GF-D8 (cell line): ENCODE data around the gene CDADC1.
"Not testable (repeated sequence)": the region's sequence is repeated elsewhere in the genome, so short reads cannot be mapped to it uniquely, and the experiment has no call there.

Experiments
- DNase-seq: peaks from one replicate; lab custom pipeline; 2025; lab: John Stamatoyannopoulos, UW

The CDADC1 gene

DNA sequence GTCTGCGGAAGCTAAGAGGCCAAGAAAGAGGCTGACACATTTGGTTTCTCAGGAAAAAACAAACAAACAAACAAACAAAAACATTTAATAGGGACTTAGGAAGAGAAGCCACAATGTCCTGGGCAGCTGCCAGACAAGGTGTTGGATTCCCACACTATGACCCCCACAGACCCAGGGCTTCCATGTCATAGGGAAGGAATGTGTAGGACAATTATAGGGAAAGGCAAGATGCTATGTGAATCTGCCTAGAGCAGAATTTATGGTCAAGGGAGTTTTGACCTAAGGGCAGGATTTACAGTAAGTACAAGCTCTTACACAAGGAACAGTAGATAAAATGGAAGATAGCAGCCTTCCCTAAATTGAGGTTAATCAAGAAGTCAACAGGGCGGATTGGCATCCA, 9.1 kb upstream of the CDADC1 start:
- DNase-seq: no peak

- no peak for DNase-seq
Observed at GRCh38 chr13:49240017-49240416, 7.7 kb upstream of the CDADC1 start.

GRCh38 chr13:49241296-49241695, 6.4 kb upstream of the CDADC1 start:
- DNase-seq: no peak

- DNase-seq: no peak
Observed at GRCh38 chr13:49245101-49245500, 2.6 kb upstream of the CDADC1 start.

GRCh38 chr13:49246850-49247642, 679 bp upstream of the CDADC1 start:
- DNase-seq: no peak

- peak; percentile 61 for DNase-seq
Observed at GRCh38 chr13:49248622-49249002, 887 bp downstream of the CDADC1 start.

DNA sequence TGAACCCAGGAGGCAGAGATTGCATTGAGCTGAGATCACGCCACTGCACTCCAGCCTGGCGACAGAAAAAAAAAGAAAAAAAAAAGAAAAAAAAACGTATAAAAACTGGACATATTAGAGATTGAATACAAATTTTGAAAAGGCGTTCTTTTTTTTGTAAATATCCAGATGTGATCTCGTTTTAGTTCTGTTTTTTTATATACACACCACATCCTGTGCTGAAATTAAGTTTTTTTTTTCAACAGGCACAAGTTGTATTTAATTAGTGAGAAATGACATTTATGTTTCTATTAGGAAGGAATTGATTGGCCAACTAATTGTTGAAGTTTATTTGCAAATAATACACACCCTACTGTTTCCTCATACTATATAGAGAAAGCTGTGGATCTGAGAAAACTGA, 3.6 kb downstream of the CDADC1 start:
- no peak for DNase-seq

DNA sequence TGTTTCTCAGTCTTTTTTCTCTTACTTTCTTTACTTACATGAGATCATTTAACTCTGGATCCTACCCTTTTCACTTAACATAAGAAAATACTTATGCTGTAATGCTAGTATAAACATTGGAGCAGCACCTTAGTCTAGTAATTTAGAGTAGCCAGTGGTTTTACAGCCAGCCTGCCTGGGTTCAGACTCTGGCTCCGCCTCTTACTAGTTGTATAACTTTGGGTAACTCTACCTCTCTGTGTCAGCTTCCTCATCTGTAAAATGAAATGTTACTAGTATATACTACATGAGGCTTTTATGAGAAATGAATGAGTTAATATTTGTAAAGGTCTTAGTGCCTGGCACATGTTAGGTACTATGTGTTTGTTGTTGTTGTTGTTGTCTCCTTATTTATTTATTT, 5.6 kb downstream of the CDADC1 start:
- DNase-seq: peak; percentile 52

GRCh38 chr13:49254007-49254406, 6.3 kb downstream of the CDADC1 start:
- peak; percentile 83 for DNase-seq

- no peak for DNase-seq
Observed at GRCh38 chr13:49256841-49257240, 9.1 kb downstream of the CDADC1 start.

DNA sequence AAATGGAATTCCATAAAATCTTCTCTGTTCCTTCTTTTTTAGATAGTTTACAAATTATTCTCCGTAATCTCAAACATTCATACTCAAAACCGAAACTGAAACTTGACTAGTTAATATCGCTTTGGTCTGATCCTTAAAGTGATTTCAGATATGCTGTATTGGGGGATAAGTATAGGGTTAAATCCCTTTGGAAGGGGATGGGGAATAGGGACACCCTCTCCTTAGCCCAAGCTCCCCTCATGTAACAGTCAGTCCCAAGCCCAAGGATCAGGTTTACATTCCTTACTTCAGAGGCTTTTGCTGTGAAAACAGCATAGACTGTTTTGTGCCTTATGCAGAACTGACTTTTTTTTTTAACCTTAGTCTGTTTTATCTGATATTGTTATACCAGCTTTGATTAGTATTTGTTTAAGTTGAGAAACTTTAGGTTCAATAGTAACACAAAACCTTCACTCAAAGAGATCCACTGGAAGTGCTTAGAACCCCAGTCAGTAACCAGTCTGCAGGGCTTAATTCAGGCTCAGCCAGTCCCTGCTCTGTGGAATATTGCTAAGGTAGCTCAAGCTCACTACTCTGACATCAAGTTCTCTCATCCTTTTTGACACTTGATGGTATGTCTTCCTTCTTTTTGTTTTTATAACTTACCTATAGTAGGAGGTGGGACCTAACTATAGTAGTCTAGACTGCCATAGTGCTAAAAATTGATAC, 10.5 kb downstream of the CDADC1 start:
- no peak for DNase-seq

DNA sequence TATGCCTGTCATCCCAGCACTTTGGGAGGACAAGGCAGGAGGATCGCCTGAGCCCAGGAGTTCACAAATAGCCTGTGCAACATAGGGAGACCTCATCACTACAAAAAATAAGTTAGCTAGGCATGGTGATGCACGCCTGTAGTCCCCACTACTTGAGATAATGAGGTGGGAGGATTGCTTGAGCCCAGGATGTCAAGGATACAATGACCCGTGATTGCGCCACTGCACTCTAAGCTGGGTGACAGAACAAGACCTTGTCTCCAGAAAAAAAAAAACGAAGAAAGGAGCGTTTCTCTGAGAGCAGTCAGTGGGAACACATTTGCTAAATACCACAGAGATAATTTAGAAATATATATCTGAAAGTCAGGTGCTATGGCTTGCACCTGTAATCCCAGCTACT, 11.9 kb downstream of the CDADC1 start:
- DNase-seq: no peak

DNA sequence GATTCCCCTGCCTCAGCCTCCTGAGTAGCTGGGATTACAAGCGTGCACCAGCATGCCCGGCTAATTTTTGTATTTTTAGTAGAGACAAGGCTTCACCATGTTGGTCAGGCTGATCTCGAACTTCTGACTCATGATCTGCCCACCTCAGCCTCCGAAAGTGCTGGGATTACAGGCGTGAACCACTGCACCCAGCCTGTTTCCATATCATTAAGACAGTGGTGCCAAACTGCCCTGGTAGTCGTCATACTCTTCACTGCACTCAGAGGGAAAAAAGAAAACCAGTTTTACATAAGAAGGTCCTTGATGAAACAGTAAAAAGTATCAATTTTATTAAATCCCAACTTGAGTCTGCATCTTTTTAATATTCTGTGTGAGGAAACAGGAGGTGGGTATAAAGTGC, 14.9 kb downstream of the CDADC1 start:
- DNase-seq: no peak

DNA sequence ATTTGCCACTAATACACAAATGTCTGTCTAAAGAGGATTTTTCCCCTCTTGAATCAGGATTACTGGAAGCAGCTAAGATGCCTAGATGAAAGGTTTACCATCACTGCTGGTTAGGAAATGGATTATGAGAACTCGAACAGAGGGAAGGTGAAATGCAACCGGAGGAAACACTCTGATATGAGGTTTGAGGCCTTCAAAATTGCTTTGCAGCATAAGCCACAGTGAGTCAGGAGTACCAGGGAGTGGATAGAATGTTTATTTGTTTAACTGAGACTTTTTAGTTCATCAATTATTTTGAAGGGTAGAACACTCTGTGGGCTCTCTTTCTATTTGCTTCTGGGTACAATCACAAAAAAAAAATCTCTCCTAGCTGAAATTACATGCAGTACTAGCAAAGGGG, 18.1 kb downstream of the CDADC1 start:
- DNase-seq: no peak

DNA sequence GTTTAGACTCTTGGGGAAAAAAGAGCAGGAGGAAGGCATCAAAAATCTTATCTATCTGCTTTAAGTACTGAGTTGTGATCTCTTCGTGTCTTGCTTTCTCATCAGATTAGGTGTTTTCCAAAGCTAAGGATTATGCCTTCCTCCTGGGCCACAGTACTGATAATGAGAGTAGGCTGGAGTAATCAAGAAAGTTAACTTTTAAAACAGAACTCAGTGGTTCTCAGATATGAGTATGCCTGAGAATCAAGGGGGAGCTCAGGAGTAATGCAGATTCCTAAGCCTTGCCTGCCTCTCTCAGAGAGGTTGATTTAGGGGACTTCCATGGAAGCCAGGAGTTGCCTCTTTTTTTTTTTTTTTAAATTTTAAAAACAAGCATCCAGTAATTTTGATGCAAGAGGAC, 23.5 kb downstream of the CDADC1 start:
- no peak for DNase-seq

- no peak for DNase-seq
Observed at GRCh38 chr13:49272296-49272695, 24.6 kb downstream of the CDADC1 start.

DNA sequence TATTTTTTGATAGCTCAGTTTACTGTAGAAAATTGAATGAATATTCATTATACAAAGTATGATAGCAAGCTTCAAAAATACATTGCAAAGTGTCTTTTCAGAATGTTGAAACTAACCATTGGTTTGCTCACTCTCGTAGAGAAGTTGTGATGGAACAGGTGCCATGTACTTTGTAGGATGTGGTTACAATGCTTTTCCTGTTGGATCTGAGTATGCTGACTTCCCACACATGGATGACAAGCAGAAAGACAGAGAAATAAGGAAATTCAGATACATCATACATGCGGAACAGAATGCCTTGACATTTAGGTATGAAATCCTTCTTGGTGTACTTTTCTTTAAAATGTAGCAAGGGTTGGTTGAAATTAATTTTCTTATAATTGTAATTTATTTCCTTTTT, 30.5 kb downstream of the CDADC1 start:
- DNase-seq: peak; percentile 34

DNA sequence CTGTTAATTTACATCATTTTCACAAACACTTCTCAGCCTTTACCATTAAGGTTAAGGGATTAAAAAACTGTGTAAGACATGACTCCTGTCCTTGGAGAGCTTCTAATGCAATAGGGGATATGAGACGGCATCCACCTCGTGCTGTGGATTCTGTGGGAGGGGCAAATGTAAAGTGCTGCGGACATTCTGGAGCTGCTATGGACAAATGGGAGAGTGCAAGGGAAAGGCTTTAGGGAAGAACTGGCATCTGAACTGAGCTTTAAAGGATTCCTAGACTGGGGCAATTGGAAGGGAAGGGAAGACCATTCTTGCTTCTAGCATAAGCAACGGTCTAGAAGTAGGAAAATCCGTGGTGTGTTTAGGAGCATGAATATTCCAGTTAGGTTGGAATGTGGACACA, 31.4 kb downstream of the CDADC1 start:
- DNase-seq: no peak

DNA sequence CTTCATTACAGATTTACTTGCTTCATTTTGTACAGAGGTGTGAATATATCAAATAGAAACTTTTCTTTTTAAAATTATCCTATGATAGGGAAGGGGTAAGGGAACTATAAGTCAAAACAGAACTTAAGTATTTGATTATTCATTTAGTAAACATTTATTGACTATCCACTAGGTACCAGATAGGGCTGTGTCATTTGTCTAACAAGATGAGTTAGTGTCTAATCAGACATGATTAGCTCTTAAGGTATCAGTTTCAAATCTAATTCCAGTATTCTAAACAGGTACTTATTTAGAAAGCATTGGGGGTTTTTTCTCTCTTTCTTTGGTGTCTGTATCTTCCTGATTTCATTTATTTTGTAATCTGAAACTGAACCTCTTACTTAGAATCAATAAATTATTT, 32.2 kb downstream of the CDADC1 start:
- DNase-seq: no peak

- no peak for DNase-seq
Observed at GRCh38 chr13:49287995-49288394, 40.3 kb downstream of the CDADC1 start.

- no peak for DNase-seq
Observed at GRCh38 chr13:49288458-49288857, 40.7 kb downstream of the CDADC1 start.

- peak; percentile 25 for DNase-seq
Observed at GRCh38 chr13:49292742-49293486, 45.2 kb downstream of the CDADC1 start.

GRCh38 chr13:49294723-49295122, 47.0 kb downstream of the CDADC1 start:
- not testable (repeated sequence) for DNase-seq
